ENCODE data around the gene LAMA3. TPM values are rescaled to one million over a fixed set of nuclear protein-coding genes. Genes with fewer than 3 reads are reported as not detected.

The LAMA3 gene
- polyA plus RNA-seq, 1 of the 3 experiments (the other 2 are of a cell fraction), result 3.5 TPM

- ChIA-PET CTCF (interaction anchor here (1.6 kb wide), 1 partner anchor 41 kb away, joined by 6 read pairs; no protein-coding TSS in a partner anchor), POLR2A (no interaction called here)
- no peaks in the 10 kb centered on the region for H3K79me2 ChIP-seq (ENCODE audit: insufficient read depth)
- no peaks in the 10 kb centered on the region for H3K36me3 ChIP-seq (replicated peaks in 1 of 2; ENCODE audit: control insufficient read depth in 1 of 2, insufficient read depth in 2 of 2, low read length in 1 of 2)
- no peak overlapping the region for H3K9ac ChIP-seq
- H3F3A ChIP-seq (replicated peaks; ENCODE audit: insufficient read depth), result no peaks in the 10 kb centered on the region
- no peaks in the 10 kb centered on the region; a peak in 1 of 4 replicates for H3K4me1 ChIP-seq (ENCODE audit: control insufficient read depth in 1 of 2, insufficient read depth in 2 of 2, low read depth in 1 of 2, low read length in 1 of 2)
- no peak for DNase-seq
- H3K27ac ChIP-seq (ENCODE audit: low read depth in 2 of 2, low read length in 1 of 2), result no peak overlapping the region
- H3K9me2 ChIP-seq, result no peaks in the 10 kb centered on the region
- no peak for TF ChIP-seq RFX5 (IDR thresholded peaks at IDR 0.05; ENCODE audit: low read length)
- TF ChIP-seq EP300 (IDR thresholded peaks at IDR 0.05; ENCODE audit: borderline replicate concordance in 1 of 2, low read depth in 1 of 2, low read length in 1 of 2), result no peak
- TF ChIP-seq YY1 (IDR thresholded peaks at IDR 0.05; ENCODE audit: low read depth), result no peak
- TF ChIP-seq MXI1 (IDR thresholded peaks at IDR 0.05; ENCODE audit: low read depth, low read length), result no peak
- no peak for TF ChIP-seq MEF2A (IDR thresholded peaks at IDR 0.05; ENCODE audit: borderline replicate concordance, low read depth)
- no peak for TF ChIP-seq RAD21 (IDR thresholded peaks at IDR 0.05; ENCODE audit: low read length)
- no peak for TF ChIP-seq RXRA (IDR thresholded peaks at IDR 0.05; ENCODE audit: borderline replicate concordance, low read depth)
- no peak for TF ChIP-seq FOXM1 (IDR thresholded peaks at IDR 0.05; ENCODE audit: low read depth)
- no peak for TF ChIP-seq NFIC (IDR thresholded peaks at IDR 0.05; ENCODE audit: borderline replicate concordance)
- no peak for TF ChIP-seq PBX3 (IDR thresholded peaks at IDR 0.05)
- no peak for TF ChIP-seq ELF1 (IDR thresholded peaks at IDR 0.05)
- TF ChIP-seq CTCF (IDR thresholded peaks at IDR 0.05), result no peak
- no peak for TF ChIP-seq USF2 (IDR thresholded peaks at IDR 0.05; ENCODE audit: borderline replicate concordance, low read depth, low read length)
- TF ChIP-seq SIN3A (IDR thresholded peaks at IDR 0.05; ENCODE audit: borderline replicate concordance, low read depth, low read length), result no peak
- no peak for TF ChIP-seq TCF12 (IDR thresholded peaks at IDR 0.05)
- no peak for TF ChIP-seq NRF1 (IDR thresholded peaks at IDR 0.05; ENCODE audit: low read depth, low read length)
- TF ChIP-seq MAX (IDR thresholded peaks at IDR 0.05; ENCODE audit: low read depth), result no peak
- TF ChIP-seq FOSL2 (IDR thresholded peaks at IDR 0.05; ENCODE audit: borderline replicate concordance, low read depth), result no peak
- no peak for TF ChIP-seq RCOR1 (IDR thresholded peaks at IDR 0.05; ENCODE audit: low read length)
- no peak overlapping the region for H3K4me3 ChIP-seq (ENCODE audit: low read depth in 2 of 2, low read length in 1 of 2)
- H4K20me1 ChIP-seq (ENCODE audit: insufficient read depth), result no peaks in the 10 kb centered on the region
- no peak overlapping the region for H2AFZ ChIP-seq (ENCODE audit: low read depth)
- WGBS (ENCODE audit: low lambda C conversion rate), result 94% methylated on average over 7 of the region's 7 CpGs
- H3K9me3 ChIP-seq, result no peaks in the 10 kb centered on the region
- H3K27me3 ChIP-seq (ENCODE audit: insufficient read depth), result no peaks in the 10 kb centered on the region
- no peak overlapping the region for H3K4me2 ChIP-seq
These were observed 187.7 kb downstream of the LAMA3 start for GRCh38 chr18:23876921-23877320.

Measured in SK-N-SH (cell line).